GM12878 (cell line): ENCODE measurements around the gene ROBO4. TPM values are rescaled to one million over a fixed set of nuclear protein-coding genes. Genes with fewer than 3 reads are reported as not detected.

Experiments used
- ATAC-seq: fragments of 200-7000 bp; cut with Tn5 transposase; 3 replicates; pipeline ENCODE4 v1.9.1; 2020; ENCODE audit warnings: mild to moderate bottlenecking, moderate library complexity
- BruUV-seq: library from RNA; stranded (reverse); fragments of 400-500 nt; replicated peaks from 2 replicates; lab custom pipeline; 2021; lab: Mats Ljungman, UMichigan
- CTCF ChIA-PET: fragments of 300-600 bp; sonication (Branson Sonifier 250); formaldehyde crosslinking; extraction: SDS; loops from one replicate; lab custom pipeline; 2021; ENCODE audit warnings: inconsistent platforms; lab: Yijun Ruan, JAX
- POLR2A ChIA-PET: fragments of 350-600 bp; formaldehyde crosslinking; extraction: SDS; loops from one replicate; lab custom pipeline; 2021; ENCODE audit warnings: inconsistent platforms; lab: Charles Lee
- RAD21 ChIA-PET: fragments of 300-600 bp; sonication (Branson Sonifier 250); formaldehyde crosslinking; loops from one replicate; lab custom pipeline; 2023; ENCODE audit warnings: antibody characterized with exemption; ENCODE audit not compliant: unreplicated experiment; lab: Charles Lee
- SMC1A ChIA-PET: fragments of 300-600 bp; sonication (Branson Sonifier 250); formaldehyde crosslinking; loops from one replicate; lab custom pipeline; 2023; ENCODE audit not compliant: unreplicated experiment, uncharacterized antibody; lab: Charles Lee
- DNase-seq: peaks from one replicate; pipeline ENCODE4 v3.0.0-alpha.2; 2011; ENCODE audit warnings: low read depth, low spot score
- FAIRE-seq: peaks from 3 replicates; lab custom pipeline; 2011; peaks lifted over from hg19 to GRCh38; lab: Jason Lieb, UNC
- H2AFZ ChIP-seq: 2 replicates; pipeline ENCODE4 v1.6.0; 2011; ENCODE audit warnings: low read depth, low read length, control low read depth; ENCODE audit not compliant: control insufficient read depth
- H3K27ac ChIP-seq: 2 replicates; pipeline ENCODE4 v1.5.1; 2011; ENCODE audit warnings: control low read depth; ENCODE audit not compliant: control insufficient read depth, insufficient read depth
- H3K27me3 ChIP-seq, 2 experiments: replicated peaks in 1 of 2; 2 replicates each; pipeline versions ENCODE4 v1.6.0 to v1.6.1; 2011; ENCODE audit warnings: low read length in 1 of 2; ENCODE audit not compliant: control insufficient read depth in 2 of 2, insufficient read depth in 2 of 2
- H3K36me3 ChIP-seq, 2 experiments: 2 replicates each; pipeline ENCODE4 v1.5.1; 2011; ENCODE audit warnings: low read length in 1 of 2; ENCODE audit not compliant: control insufficient read depth in 2 of 2, insufficient read depth in 2 of 2
- H3K4me1 ChIP-seq: 2 replicates; pipeline ENCODE4 v1.6.1; 2011; ENCODE audit warnings: mild to moderate bottlenecking, low read length, moderate library complexity, mixed read lengths; ENCODE audit not compliant: control insufficient read depth, insufficient read depth
- H3K4me2 ChIP-seq: 2 replicates; pipeline ENCODE4 v1.6.0; 2011; ENCODE audit warnings: control low read depth; ENCODE audit not compliant: control insufficient read depth, insufficient read depth
- H3K4me3 ChIP-seq: fragments of 200-600 bp; sonication (generic); 2 replicates; pipeline ENCODE4 v1.5.1; 2016
- H3K79me2 ChIP-seq: 2 replicates; pipeline ENCODE4 v1.6.0; 2011; ENCODE audit warnings: low read length; ENCODE audit not compliant: control insufficient read depth, insufficient read depth
- H3K9ac ChIP-seq: 2 replicates; pipeline ENCODE4 v1.8.0; 2011; ENCODE audit warnings: low read length, control low read depth, mixed read lengths; ENCODE audit not compliant: control insufficient read depth, insufficient read depth
- H3K9me3 ChIP-seq: replicated peaks from 3 replicates; pipeline ENCODE4 v1.5.1; 2011; ENCODE audit warnings: mild to moderate bottlenecking, low read length; ENCODE audit not compliant: control insufficient read depth, insufficient read depth
- H4K20me1 ChIP-seq: 2 replicates; pipeline ENCODE4 v1.6.0; 2011; ENCODE audit not compliant: control insufficient read depth, insufficient read depth
- HDAC6 ChIP-seq: fragments of 200-600 bp; sonication (generic); IDR thresholded peaks from one replicate; pipeline ENCODE4 v1.8.0; 2017; ENCODE audit warnings: antibody characterized with exemption; ENCODE audit not compliant: unreplicated experiment
- SMAD5 ChIP-seq: IDR thresholded peaks from 2 replicates; pipeline ENCODE4 v1.6.1; 2016; ENCODE audit warnings: antibody characterized with exemption, low read depth
- SP1 ChIP-seq: IDR thresholded peaks from one replicate; pipeline ENCODE4 v1.6.1; 2011; ENCODE audit warnings: low read depth, low read length
- WGBS: methylation state at CpG from one replicate; pipeline ENCODE4 v1.1.6; 2016; ENCODE audit warnings: low lambda C conversion rate; ENCODE audit not compliant: insufficient replicate concordance, insufficient coverage; ENCODE audit errors: missing lambda C conversion rate; 5-methylcytosine and 5-hydroxymethylcytosine counted together
- in situ Hi-C: fragments of 300-500 bp; cut with MboI; formaldehyde crosslinking; loops from 9 replicates; pipeline ENCODE4 v1.14.3; 2018; ENCODE audit warnings: mixed read lengths
- intact Hi-C: fragments of 100-400 bp; cut with micrococcal nuclease; formaldehyde crosslinking; loops from one replicate; pipeline ENCODE4 v1.14.2; 2022; ENCODE audit not compliant: unreplicated experiment
- polyA plus RNA-seq, 11 experiments: library from polyadenylated mRNA; depleted of rRNA in 4 of 11; unstranded in 6 of 11; stranded (reverse) in 5 of 11; fragments of >200 nt; fragmentation: Nextera tagmentation in 4 of 11; fragmentation: Illumina TruSeq in 1 of 11; extraction: Ambion mirVana in 4 of 11; extraction: Trizol in 1 of 11; gene quantifications; 1 replicate in 1 of 11; 2 replicates in 10 of 11; pipeline versions ENCODE4 v1.2.1 to v1.2.3, GENCODE V29; 2011 to 2016; ENCODE audit warnings: inconsistent platforms in 2 of 11, missing spikeins in 2 of 11, low read depth in 1 of 11
- total RNA-seq, 4 experiments: library from RNA; depleted of rRNA in 3 of 4; stranded (reverse); fragments of >200 nt in 3 of 4; fragmentation: Illumina TruSeq in 1 of 4; extraction: Trizol in 1 of 4; gene quantifications; 2 replicates each; pipeline versions ENCODE4 v1.2.1 to v1.2.3, GENCODE V29; 2013 to 2021

Gene ROBO4
- total and polyA plus RNA-seq, 10 of the 15 experiments (the other 5 are each of a cell fraction or from before 2014, with no cell fraction given) = not detected

DNA sequence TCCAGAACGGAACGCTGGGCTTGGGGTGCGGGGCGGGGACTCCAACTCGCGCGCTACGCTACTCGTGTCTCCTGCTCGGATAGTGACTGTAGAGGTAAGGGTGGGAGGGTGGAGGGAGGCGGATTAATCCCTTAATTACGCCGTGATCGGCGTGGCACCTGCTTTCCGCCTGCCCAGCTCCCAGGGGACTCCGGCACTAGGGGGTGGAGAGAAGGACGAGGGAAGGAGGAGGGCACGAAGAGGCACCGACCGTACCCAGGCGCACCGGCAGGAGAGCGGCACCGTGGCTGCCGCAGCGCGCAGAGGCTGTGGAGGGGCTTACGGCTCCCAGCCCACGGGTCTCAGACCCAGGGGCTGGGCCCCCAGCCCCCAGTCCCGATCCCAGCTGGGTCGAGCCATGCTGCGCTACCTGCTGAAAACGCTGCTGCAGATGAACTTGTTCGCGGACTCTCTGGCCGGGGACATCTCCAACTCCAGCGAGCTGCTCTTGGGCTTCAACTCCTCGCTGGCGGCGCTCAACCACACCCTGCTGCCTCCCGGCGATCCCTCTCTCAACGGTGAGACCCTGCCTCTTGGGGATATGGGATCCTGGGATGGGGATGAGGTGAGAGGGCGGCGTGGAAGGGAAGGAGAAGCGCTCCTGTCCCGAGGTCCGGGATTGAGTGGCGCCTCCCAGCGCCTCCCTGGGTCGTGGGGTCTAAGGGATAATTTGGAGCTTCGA lies 32.3 kb downstream of the ROBO4 start, which contains the start of gene ROBO3:
ROBO3 (plus strand) TSS at position 252 of the 721 bp plus-strand sequence; CDS start at position 398, 146 bp downstream.
- peak; percentile 48 for TF ChIP-seq HDAC6
- TF ChIP-seq SP1 = no peak
- FAIRE-seq (no peak), DNase-seq (no peak), ATAC-seq (no peak)
- no TSS peak for BruUV-seq
- POLR2A ChIA-PET = no interaction called here
- no peak within 1 kb of the TSS for H2AFZ ChIP-seq
- WGBS = 36% methylated on average over 52 of the region's 53 CpGs
- H3K9ac ChIP-seq = no peak within 1 kb of the TSS
- no peak within 1 kb of the TSS for H3K27ac ChIP-seq
- H4K20me1 ChIP-seq = no peaks in the 10 kb centered on the region
- no peaks in the 10 kb centered on the region for H3K9me3 ChIP-seq
- RAD21 ChIA-PET = no interaction called here
- in situ Hi-C loops (no loop called here), intact Hi-C loops (loop anchor here (5.0 kb wide), 1 partner anchor 463 kb away; no protein-coding TSS in a partner anchor)
- H3K4me3 ChIP-seq = no peak within 1 kb of the TSS
- peaks cover 29 to 31% of the 10 kb centered on the region in 2 experiments for H3K27me3 ChIP-seq
- CTCF ChIA-PET = interaction anchor here (0.8 to 1.5 kb wide), 4 partner anchors 11 to 66 kb away, joined by 3 to 5 read pairs (median 3); no protein-coding TSS in a partner anchor
- no peaks in the 10 kb centered on the region for H3K36me3 ChIP-seq
- H3K4me1 ChIP-seq = no peaks in the 10 kb centered on the region
- no peak within 1 kb of the TSS for H3K4me2 ChIP-seq
- SMC1A ChIA-PET = no interaction called here
- H3K79me2 ChIP-seq = no peaks in the 10 kb centered on the region

- Histone ChIP-seq H2AFZ (no peak overlapping the region), H4K20me1 (no peaks in the 10 kb centered on the region), H3K27ac (no peak overlapping the region), H3K4me3 (no peak overlapping the region), H3K9ac (no peak overlapping the region), H3K9me3 (no peaks in the 10 kb centered on the region), H3K4me1 (no peaks in the 10 kb centered on the region), H3K36me3 (no peaks in the 10 kb centered on the region), H3K79me2 (no peaks in the 10 kb centered on the region), H3K27me3 (peaks cover 29 to 31% of the 10 kb centered on the region in 2 experiments), H3K4me2 (no peak overlapping the region)
- ChIA-PET RAD21 (no interaction called here), SMC1A (no interaction called here), CTCF (no interaction called here), POLR2A (no interaction called here)
- no peak for DNase-seq
- intact Hi-C loops = loop anchor here (5.0 kb wide), 1 partner anchor 463 kb away; no protein-coding TSS in a partner anchor
- in situ Hi-C loops = no loop called here
- WGBS = 28% methylated on average over 9 of the region's 9 CpGs
- ATAC-seq = no peak
- BruUV-seq = no TSS peak
- no peak for TF ChIP-seq SMAD5
- TF ChIP-seq, all 136 proteins: peak for 0
- no peak for FAIRE-seq
Observed at GRCh38 chr11:124864892-124865180, 32.8 kb downstream of the ROBO4 start.
